ENCODE measurements around the gene GNAZ. TPM values are rescaled to one million over a fixed set of nuclear protein-coding genes. Genes with fewer than 3 reads are reported as not detected.
"Not testable (repeated sequence)": the region's sequence is repeated elsewhere in the genome, so short reads cannot be mapped to it uniquely, and the experiment has no call there.

GNAZ gene
- total RNA-seq, 4 donors from 2014 or later, result 4.2 to 8.2 (median 4.8) TPM

DNA sequence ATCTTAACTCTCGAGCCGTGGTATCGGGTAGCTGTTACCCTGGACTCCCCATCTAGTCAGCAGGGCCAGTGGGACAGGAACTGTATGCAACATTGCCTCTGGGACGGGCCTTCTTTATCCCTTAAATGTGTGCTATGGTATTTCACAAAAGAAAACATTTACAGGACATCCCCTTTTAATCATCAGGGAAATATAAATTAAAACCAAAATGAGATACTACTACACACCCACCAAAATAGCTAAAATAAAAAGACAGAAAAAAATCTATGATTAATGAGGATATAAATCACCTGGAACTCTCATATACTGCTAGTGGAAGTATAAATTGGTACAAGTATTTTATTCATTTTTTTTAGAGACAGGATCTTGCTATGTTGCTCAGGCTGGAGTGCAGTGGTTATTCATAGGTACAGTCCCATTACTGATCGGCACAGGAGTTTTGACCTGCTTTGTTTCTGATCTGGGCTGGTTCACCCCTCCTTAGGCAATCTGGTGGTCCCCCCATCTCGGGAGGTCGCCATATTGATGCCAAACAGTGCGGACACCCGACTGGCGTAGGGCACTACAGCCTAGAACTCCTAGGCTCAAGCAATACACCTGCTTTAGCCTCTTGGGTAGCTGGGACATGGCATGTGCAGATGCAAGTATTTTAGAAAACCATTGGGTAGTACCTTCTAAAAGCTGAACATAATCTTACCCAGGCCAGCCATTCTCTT lies 62.2 kb downstream of the GNAZ start:
- Histone ChIP-seq H3K9me3 (no peaks in the 10 kb centered on the region), H3K4me3 (replicated peaks in 1 of 3) (no peak overlapping the region), H3K36me3 (no peaks in the 10 kb centered on the region), H3K27ac (no peak overlapping the region), H3K4me1 (peaks cover 14 to 15% of the 10 kb centered on the region in 2 donors), H3K27me3 (no peaks in the 10 kb centered on the region)
- DNase-seq, result no peak
- WGBS, 2 donors, result 93 to 96% methylated on average over 8 to 10 of the region's 10 CpGs
- no peak for TF ChIP-seq POLR2A (IDR thresholded peaks at IDR 0.05)
- TF ChIP-seq, protein P1, sequence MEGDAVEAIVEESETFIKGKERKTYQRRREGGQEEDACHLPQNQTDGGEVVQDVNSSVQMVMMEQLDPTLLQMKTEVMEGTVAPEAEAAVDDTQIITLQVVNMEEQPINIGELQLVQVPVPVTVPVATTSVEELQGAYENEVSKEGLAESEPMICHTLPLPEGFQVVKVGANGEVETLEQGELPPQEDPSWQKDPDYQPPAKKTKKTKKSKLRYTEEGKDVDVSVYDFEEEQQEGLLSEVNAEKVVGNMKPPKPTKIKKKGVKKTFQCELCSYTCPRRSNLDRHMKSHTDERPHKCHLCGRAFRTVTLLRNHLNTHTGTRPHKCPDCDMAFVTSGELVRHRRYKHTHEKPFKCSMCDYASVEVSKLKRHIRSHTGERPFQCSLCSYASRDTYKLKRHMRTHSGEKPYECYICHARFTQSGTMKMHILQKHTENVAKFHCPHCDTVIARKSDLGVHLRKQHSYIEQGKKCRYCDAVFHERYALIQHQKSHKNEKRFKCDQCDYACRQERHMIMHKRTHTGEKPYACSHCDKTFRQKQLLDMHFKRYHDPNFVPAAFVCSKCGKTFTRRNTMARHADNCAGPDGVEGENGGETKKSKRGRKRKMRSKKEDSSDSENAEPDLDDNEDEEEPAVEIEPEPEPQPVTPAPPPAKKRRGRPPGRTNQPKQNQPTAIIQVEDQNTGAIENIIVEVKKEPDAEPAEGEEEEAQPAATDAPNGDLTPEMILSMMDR (IDR thresholded peaks at IDR 0.05), result no peak
- intact Hi-C loops (cut with DNase I), result no loop called here

DNA sequence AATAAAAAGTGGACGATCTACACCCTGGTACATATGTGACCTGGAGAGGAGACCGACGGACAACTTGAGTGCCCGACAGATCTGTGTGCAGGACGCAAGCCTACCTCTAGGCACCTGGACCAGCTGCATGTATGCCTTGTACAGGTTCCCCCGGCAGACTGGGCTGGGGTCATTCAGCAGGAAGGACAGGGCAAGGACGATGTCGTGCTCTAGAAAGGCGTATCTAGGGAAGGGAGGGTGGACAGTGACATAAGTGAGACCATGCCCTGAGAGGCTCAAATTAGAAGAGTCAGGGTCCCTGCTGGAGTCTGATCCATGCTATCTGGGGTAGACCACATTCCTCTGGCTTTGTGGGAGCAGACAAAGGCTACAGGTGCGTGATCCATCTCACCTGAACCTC lies 63.6 kb downstream of the GNAZ start:
- WGBS, 2 donors, result 93 to 95% methylated on average over 10 of the region's 10 CpGs

DNA sequence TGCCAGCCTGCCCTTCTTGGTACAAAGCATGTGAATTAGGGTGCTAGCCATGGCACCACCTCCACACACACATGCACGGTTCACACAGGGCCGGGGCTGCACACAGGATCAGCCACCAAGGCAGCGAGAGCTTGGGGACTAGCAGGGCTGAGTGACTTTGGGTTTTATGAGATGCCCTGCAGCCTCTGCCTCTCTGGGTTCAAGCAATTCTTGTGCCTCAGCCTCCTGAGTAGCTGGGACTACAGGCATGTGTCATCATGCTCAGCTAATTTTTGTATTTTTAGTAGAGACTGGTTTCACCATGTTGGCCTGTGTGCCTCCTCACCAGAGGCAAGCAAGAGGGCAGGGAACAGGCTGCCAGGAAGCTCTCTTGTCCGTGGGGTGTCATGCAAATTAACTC lies 66.7 kb downstream of the GNAZ start:
- DNase-seq, result peak in 1 of 2 donors; percentile 23
- H3K4me1 ChIP-seq, result peaks cover 41 to 54% of the 10 kb centered on the region in 2 donors
- peak overlapping the region; percentile 92 to 100 (median 99) for H3K27ac ChIP-seq
- intact Hi-C loops (cut with DNase I); H3K9me3 ChIP-seq; H3K36me3 ChIP-seq; H3K4me3 ChIP-seq (replicated peaks in 1 of 3); H3K27me3 ChIP-seq: not testable (repeated sequence)
- whole genome bisulfite sequencing, 2 donors, result 54 to 73% methylated on average over 4 of the region's 4 CpGs

More for the DNA sequence above, 63.6 kb downstream of the GNAZ start:
- Histone ChIP-seq H3K9me3 (no peaks in the 10 kb centered on the region), H3K27me3 (no peaks in the 10 kb centered on the region), H3K36me3 (no peaks in the 10 kb centered on the region), H3K27ac (no peak overlapping the region), H3K4me3 (replicated peaks in 1 of 3) (no peak overlapping the region), H3K4me1 (peaks cover 25 to 27% of the 10 kb centered on the region in 2 donors)
- intact Hi-C loops (cut with DNase I), result no loop called here
- no peak for DNase-seq
- TF ChIP-seq, protein P1 (IDR thresholded peaks at IDR 0.05), result no peak
- no peak for TF ChIP-seq POLR2A (IDR thresholded peaks at IDR 0.05)

DNA sequence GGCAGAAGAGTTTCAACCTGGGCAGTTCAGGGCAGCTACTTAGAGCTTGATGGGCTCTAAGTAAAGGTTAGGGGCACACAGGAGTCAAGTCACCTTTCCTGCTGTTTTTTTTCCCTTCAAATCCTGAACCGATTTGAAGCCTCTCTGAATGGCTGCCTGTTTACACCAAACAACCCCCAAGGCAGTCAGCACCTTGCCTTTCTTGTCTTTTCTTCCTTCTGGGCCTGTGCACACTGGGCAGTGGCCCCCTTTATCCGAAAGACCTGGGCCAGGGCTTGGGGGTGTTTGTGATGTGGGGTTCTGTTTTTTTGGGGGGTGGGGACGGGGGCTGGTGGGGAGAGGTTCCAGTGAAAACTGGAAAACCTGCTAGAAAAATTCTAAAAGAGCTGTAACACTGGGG lies 67.1 kb downstream of the GNAZ start:
- intact Hi-C loops (cut with DNase I), result no loop called here
- H3K4me3 ChIP-seq (replicated peaks in 1 of 3), result no peak overlapping the region
- 42 to 43% methylated on average over 3 of the region's 3 CpGs for WGBS, 2 donors
- H3K27ac ChIP-seq, result peak overlapping the region; percentile 92 to 100 (median 99)
- no peaks in the 10 kb centered on the region for H3K9me3 ChIP-seq
- H3K27me3 ChIP-seq, result no peaks in the 10 kb centered on the region
- peaks cover 41 to 58% of the 10 kb centered on the region in 2 donors for H3K4me1 ChIP-seq
- no peaks in the 10 kb centered on the region for H3K36me3 ChIP-seq
- no peak for DNase-seq
- TF ChIP-seq, protein P1 (IDR thresholded peaks at IDR 0.05), result no peak
- no peak for TF ChIP-seq POLR2A (IDR thresholded peaks at IDR 0.05)

DNA sequence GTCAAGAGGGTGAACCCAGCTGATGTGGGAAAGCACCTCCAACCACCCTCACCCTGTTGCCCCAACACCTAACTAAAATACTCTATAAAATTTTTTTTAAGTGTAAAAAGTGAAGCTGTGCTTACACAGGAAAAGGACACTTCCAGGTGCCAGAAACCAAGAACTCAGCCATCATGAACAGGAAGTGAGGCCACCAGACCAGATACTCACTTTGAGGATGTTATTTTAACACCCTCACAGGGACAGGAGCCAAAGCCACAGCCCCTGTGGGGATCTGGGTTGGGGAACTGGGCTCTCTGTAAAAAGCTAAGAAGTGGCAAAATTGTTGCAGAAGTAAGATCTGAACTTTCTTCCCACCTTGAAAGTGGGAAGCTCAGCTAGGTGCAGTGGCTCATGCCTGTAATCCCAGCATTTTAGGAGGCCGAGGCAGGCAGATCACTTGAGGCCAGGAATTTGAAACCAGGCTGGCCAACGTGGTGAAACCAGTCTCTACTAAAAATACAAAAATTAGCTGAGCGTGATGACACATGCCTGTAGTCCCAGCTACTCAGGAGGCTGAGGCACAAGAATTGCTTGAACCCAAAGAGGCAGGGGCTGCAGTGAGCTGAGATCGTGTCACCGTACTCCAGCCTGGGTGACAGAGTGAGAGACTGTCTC lies 67.7 kb downstream of the GNAZ start:
- H3K27me3 ChIP-seq, result no peaks in the 10 kb centered on the region
- H3K27ac ChIP-seq, result peak overlapping the region; percentile 92 to 100 (median 99)
- 24 to 31% methylated on average over 5 of the region's 5 CpGs for WGBS, 2 donors
- H3K4me3 ChIP-seq (replicated peaks in 1 of 3), result no peak overlapping the region
- peaks cover 41 to 60% of the 10 kb centered on the region in 2 donors for H3K4me1 ChIP-seq
- peak; percentile 79 to 81 for DNase-seq
- peak in 1 of 2 donors; percentile 41 for TF ChIP-seq POLR2A (IDR thresholded peaks at IDR 0.05)
- TF ChIP-seq, protein P1 (IDR thresholded peaks at IDR 0.05), result no peak
- intact Hi-C loops (cut with DNase I), result no loop called here
- no peaks in the 10 kb centered on the region for H3K9me3 ChIP-seq
- H3K36me3 ChIP-seq, result no peaks in the 10 kb centered on the region

Measured in thyroid gland (tissue), 4 donors.